Measurements from ENCODE around the gene FZD10.

Gene FZD10

DNA sequence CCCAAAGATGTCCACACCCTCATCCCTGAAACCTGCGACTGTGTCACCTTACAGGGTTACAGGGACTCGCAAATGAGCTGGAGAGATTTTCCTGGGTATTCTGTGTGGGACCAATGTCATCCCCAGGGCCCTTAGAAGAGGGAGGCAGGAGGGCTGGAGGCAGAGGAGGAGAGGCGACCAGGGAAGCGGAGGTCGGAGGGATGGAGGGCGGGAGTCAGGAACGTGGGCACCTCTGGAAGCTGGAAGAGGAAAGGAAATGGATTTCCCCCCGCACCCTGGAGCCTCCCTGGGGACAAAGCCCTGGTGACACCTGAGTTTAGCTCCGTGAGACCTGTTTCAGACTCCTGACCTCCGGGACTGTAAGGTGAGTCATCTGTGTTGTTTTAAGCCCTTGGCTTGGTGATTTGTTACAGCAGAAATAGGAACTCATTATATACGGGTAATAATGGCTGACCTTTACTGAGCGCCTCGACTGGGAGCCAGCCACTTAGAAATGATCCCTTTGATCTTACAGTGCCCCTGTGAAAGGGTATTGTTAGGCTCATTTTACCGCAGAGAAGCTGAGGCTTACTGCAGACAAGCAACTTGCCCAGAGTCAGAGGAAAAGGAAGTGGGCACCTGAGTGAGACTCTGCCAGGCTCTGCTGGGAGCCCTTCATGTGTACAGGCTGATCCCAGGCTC lies 29.3 kb upstream of the FZD10 start:
- DNase-seq (ENCODE audit: low spot score) = no peak

GRCh38 chr12:130133851-130134562 lies 28.3 kb upstream of the FZD10 start:
- DNase-seq (ENCODE audit: low spot score) = no peak

DNA sequence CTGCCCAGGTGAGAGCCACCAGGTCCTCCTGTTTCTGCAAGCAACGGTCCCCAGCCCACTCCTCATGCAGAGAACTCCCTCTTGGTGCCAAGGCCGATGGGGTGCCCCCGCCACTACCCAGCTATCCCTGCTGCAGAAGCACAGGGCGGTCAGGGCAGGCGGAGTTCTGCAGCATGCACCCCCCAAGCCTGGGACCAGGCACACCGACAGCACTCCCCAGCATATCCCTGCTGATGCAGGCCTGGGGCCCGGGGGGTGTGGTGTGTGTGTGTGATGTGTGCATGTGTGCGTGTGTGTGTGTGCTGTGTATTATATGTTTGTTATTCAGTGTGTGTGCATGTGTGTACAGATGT lies 27.7 kb upstream of the FZD10 start:
- DNase-seq (ENCODE audit: low spot score) = no peak

- DNase-seq (ENCODE audit: low spot score) = no peak
Measured at GRCh38 chr12:130136509-130137039, 25.7 kb upstream of the FZD10 start.

DNA sequence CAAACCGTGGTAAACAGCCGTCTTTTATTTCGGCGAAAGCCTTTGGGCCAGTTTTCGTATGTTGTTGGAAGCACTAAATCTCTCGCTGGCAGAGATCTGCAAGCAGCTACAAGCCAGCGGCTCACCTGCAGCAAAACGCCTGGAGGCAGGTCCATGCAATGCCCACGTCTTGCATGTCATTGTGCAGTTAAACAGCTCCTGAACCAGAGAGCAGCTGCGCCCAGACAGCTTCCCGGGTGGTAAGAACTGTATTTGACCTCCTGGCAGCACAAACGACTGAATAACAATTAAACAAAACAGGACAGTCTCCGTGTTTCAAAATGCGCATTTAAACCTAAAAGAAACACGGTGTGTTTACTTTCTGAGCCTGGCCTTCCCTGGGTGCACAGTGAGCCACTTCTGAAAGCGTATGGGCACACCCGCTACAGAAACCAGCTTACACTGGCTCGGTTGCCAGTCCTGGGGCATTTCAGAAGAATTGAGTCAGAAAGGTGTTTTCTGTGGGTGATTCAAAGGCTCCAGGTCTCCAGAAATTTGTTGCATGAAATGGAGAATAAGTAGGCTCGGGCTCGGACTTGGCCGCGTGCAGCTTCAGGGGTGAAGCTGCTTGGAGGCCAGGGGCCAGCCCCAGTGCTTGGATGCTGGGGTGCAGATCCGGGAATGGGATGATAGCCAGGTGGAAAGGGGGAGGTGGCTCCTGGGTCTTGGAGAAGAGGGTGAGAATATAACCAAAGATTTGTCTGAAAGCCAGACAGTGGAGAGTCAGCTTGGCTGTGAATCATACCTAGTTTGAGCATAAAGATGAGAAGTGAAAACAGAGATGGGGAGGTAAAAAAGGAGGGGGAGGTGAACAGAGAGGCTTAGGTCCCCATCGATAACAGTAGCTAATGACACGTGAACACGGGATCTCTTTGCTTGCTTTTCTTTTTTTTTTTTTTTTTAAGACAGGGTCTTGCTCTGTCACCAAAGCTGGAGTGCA lies 24.9 kb upstream of the FZD10 start:
- DNase-seq (ENCODE audit: low spot score) = peak; percentile 39

GRCh38 chr12:130138478-130138877 lies 23.8 kb upstream of the FZD10 start:
- DNase-seq (ENCODE audit: low spot score) = no peak

DNA sequence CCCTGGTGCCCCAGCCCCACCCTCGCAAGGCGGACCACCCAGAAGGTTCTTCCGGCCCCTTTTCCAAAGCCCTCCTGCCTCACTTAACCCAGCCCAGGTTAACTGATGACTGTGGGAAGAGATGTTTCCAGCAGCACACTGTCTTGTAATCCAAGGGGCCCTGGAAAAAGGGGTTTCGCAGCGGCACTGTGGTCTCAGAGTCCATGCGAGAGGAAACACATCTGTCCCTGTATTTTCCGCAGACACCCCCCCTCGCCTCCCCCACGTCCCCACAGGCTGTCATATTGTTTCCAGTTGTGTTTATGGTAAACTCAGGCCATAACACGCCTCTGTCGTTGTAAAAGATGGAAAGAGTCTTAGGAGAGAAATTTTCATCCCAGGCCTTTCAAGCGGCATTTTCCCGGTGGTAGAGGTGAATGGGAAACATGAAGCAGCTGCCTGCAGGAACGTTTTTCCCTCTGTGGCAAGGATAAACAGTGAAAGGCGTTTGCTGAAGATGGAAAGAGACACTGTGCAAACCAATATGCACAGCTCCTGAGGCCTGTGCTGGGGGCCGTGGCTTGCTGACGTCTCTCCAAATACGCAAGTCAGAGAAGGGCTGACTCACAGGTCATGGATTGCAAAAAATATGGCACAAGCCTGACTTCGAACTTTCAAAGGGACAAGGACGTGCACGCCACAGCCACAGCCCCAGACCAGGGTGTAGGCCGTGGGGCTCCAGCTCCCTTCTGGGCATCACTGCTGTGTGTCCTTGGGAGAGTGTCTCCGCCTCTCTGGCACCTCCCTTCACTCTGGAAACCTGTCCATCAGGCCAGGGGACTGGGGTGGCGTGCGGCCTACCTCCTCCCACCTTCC lies 22.5 kb upstream of the FZD10 start:
- no peak for DNase-seq (ENCODE audit: low spot score)

GRCh38 chr12:130141105-130141504 lies 21.2 kb upstream of the FZD10 start:
- DNase-seq (ENCODE audit: low spot score) = no peak

DNA sequence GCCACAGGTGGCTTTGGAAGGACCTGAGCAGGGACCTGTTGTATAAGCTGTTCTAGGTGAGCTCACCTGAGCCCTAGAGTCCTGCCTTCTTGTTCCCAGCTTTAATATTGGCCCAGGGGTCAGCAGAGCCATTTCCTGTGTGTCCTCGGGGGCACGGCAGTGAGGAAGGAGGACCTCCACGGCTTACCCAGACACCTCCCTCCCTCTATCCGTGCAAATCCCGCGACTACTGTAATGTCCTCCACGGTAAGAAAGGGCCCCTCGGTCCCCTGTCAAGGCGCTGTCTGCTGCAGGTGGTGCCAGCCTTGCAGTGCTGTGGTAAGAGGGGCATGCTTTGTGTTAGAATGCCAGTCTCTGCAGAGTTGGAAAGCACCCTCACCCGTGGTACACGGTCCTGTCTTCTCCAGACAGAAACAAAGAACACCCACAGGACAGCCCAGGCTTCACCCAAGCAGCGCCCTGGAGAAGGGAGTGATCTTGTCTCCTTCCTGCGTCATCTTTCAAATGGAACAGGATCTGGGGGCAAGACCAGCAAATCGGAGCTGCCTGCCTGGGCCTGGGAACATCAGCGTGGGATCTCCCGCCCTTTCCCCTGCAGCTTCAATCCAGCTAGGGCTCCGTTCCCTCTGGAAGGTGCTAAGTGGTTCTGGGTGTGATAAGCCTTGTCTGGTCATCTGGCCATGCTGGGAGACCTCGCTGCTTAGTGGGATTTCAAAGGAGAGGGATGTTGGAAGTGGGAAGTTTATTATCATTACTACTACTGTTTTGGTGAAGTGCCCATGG lies 20.2 kb upstream of the FZD10 start:
- no peak for DNase-seq (ENCODE audit: low spot score)

DNA sequence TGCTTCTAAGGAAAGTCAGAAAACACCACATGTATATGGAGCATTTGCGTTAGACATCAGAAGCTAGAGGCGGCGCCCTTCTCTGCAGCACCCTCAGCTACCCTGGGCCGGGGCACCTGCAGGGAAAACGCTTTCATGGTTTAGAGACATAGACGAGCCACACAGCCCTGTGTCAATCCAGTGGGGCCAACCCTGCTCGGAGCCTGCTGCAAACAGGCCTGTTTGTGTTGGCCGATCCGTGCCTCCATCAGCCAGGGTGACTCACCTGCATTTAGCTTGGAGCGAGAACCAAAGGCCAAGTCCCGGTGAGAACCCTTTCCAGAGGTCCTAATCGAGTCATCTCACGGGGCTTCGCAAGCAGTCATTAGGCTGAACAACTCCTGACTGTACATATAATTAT lies 19.5 kb upstream of the FZD10 start:
- no peak for DNase-seq (ENCODE audit: low spot score)

DNA sequence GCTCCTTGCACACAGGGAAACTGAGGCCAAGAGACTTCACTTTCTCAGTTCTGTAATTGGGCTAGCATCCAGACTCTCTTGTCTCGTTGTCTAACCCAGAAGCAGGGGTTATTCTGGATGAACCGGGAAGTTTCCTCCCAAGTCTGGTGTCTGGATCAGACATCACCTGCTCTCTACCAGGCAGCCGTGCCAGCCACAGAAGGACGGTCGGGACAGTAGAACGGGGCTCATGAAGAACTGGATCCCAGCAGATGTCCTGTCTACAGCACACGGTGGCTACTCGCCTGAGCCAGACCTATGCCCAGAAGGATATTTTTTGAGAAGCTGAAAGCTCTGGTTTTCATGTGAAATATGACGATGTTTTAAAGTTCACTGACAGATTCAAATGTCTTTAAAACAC lies 19.1 kb upstream of the FZD10 start:
- DNase-seq (ENCODE audit: low spot score) = no peak

- no peak for DNase-seq (ENCODE audit: low spot score)
Measured at GRCh38 chr12:130144256-130144655, 18.0 kb upstream of the FZD10 start.

DNA sequence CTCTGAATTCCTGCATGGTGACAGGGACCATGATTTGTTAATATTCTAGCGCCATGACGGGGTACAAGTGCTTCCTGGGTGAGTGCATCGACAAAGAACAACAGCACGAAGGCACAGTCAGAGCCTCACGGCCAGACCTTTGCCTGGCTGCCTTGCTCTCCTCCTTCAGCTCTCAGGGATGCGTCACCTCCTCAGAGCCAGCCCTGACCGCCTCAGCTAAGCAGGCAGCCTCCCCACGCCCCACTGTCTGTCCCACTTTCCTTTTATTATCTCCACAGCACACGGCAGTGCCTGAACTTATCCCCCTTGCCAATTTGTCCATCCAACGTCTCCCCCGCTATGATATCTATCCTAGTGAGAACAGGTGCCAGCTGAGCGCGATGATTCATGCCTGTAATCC lies 16.5 kb upstream of the FZD10 start:
- DNase-seq (ENCODE audit: low spot score) = no peak

GRCh38 chr12:130146176-130146931 lies 15.9 kb upstream of the FZD10 start:
- no peak for DNase-seq (ENCODE audit: low spot score)

DNA sequence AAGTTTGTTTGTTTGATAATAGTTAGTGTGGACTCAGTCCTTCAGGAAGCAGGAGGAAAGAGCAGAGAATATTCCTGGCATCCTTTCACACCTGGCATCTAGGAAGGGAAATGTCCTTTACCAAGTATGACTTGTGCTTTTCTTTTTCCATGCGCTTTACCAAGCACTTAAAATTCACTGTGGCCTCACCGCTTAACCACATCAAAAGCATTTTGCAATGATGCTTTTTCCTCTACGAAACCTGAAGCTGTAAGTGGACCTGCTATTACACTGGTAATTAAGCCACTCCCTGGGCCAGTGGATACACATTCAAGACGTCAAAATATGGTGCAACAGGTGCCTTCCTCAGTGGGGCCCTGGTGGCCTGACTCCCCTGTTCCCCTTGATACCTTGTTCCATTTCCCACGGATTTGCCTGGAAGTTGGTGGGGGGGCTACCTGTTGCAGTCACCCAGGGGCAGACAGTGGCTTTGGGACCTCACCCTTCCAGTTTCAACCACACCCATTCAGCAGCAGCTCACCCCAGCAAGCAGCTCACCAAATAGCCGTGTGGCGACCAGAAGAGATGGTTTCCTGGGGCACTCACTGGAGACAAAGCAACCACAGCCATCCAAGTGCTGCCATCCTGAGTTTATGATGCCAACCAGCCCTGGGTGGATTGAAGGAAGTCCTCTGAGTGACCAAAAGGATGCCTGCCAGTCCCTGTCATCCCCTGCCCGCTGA lies 14.2 kb upstream of the FZD10 start:
- DNase-seq (ENCODE audit: low spot score) = no peak

DNA sequence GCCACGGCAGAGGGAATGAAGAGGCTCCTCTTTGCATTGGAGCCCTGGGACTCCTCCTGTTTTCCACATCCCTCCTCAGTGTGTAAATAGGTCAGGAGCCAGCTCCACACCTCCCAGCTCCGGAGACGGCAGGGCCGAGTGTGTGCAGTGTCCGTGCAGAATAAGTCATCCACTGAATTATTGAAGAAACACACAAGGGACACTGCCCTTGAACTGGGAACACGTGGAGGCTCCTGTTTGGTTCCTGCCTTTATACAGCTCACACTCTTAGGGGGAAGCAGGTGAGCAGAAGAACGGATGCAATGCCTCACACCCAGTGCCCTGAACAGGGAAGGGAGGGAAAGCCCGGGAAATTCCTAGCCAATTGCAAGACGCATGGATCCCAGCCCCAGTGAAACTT lies 10.4 kb upstream of the FZD10 start:
- DNase-seq (ENCODE audit: low spot score) = no peak

DNA sequence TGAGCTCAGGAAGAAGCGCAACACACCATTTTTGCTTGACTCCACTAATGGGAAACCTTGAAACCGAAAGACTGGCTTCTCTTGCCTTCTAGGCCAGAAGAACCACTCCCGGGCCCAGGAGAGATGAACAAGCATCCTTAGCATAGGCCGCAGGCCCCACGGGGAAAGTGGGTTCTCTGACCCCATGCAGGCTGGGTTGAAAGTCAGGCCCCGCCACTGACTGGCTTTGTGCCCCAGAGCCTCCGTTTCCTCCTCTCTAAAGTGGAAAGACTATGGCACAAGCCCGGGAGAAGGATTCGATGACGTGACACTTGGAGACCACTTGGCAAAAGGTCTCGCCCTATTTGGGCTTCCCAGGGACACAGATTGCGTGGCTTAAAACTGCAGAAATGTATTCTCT lies 9.9 kb upstream of the FZD10 start:
- no peak for DNase-seq (ENCODE audit: low spot score)

DNA sequence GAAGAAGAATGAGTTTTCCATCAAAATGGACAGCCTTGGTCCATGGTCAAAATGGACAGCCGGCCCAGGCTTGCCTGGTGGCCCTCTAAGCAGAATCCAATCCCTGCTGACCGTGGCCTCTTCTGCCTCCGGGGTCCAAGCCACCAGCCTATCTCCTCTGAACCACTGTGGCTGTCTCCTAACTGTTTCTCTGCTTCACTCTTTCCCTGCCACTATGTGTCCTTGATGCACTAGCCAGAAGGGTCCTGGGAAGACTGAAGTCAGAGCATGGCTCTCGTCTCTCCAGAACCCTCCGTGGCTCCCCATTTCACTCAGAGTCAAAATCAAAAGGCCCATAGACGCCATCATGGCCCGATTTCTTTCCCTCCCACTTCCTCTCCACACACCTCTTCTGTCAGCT lies 8.5 kb upstream of the FZD10 start:
- no peak for DNase-seq (ENCODE audit: low spot score)

DNA sequence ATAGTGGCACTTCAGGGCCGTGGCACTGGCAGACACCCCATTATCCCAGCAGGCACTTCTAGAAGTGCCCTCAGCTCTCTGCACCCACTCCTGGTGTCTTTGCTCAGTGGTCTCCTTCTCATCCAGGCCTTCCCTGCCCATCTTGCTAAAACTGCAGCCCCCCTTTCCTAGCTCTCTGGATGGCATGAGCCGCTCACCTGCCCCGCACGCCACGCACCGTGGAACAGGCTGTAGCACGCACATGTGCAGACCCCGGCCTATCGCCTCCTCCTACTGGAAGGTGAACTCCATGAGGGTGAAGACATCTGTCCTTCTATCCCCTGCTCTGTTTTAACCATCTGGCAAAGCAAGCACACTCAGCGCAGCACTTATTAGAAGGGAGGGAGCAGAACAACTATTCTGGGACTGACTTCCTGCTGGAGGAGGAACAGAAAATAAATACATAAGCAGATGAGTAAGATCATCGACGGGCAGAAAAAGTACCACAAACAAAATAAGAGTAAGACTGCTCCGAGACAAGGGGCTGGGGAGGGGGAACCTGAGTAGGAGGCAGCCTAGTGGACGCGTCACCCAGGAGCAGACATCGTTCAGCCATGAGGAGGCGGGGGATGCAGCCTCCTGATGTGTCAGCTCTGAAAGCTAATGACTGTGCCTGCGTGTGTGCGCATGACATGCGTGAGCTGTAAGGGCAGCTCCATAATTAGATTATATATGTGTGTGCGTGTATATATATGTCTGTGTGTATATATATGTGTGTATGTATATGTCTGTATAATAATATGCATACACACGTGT lies 7.8 kb upstream of the FZD10 start:
- no peak for DNase-seq (ENCODE audit: low spot score)

All from iPS-NIHi11 (cell line).